Neuronal stem cell (in vitro differentiated cells): ENCODE data around the gene WDR86.
A peak's percentile ranks its signal among the peaks of the same experiment; 100 is the strongest.

Source experiments
- DNase-seq: peaks from one replicate; pipeline ENCODE4 v3.0.0-alpha.2; 2013; ENCODE audit warnings: low spot score
- H2AFZ ChIP-seq: one replicate; pipeline ENCODE4 v1.6.1; 2013; ENCODE audit warnings: mild to moderate bottlenecking, low read length, inconsistent platforms
- H2AK5ac ChIP-seq: 2 replicates; pipeline ENCODE4 v1.6.1; 2013; ENCODE audit warnings: low read depth, mild to moderate bottlenecking, inconsistent platforms, low read length, moderate library complexity, mixed read lengths
- H2BK120ac ChIP-seq: 2 replicates; pipeline ENCODE4 v1.6.1; 2013; ENCODE audit warnings: low read depth, mild to moderate bottlenecking, inconsistent platforms, low read length, moderate library complexity, mixed read lengths
- H2BK12ac ChIP-seq: one replicate; pipeline ENCODE4 v1.6.1; 2013; ENCODE audit warnings: low read length, inconsistent platforms
- H2BK15ac ChIP-seq: 2 replicates; pipeline ENCODE4 v1.6.1; 2013; ENCODE audit warnings: mild to moderate bottlenecking, low read length, inconsistent platforms, mixed read lengths
- H2BK5ac ChIP-seq: one replicate; pipeline ENCODE4 v1.6.1; 2013; ENCODE audit warnings: inconsistent platforms, mild to moderate bottlenecking, low read length, moderate library complexity
- H3K14ac ChIP-seq: one replicate; pipeline ENCODE4 v1.6.1; 2013; ENCODE audit warnings: low read length, inconsistent platforms
- H3K18ac ChIP-seq: 2 replicates; pipeline ENCODE4 v1.6.1; 2013; ENCODE audit warnings: low read length, inconsistent platforms
- H3K23ac ChIP-seq: 2 replicates; pipeline ENCODE4 v1.6.1; 2013; ENCODE audit warnings: low read depth, mild to moderate bottlenecking, mixed read lengths, low read length, inconsistent platforms; ENCODE audit not compliant: poor library complexity
- H3K27ac ChIP-seq: replicated peaks from 3 replicates; pipeline ENCODE4 v1.5.1; 2013; ENCODE audit warnings: low read length, inconsistent platforms
- H3K27me3 ChIP-seq, 3 experiments: 2 replicates each; pipeline ENCODE4 v1.6.1; 2013; ENCODE audit warnings: low read length in 3 of 3, mild to moderate bottlenecking in 2 of 3, inconsistent platforms in 1 of 3, low read depth in 1 of 3, mixed read lengths in 1 of 3, moderate library complexity in 1 of 3; ENCODE audit not compliant: control insufficient read depth in 3 of 3, insufficient read depth in 3 of 3
- H3K36me3 ChIP-seq, 2 donors: replicated peaks in 1 of 2; 2 replicates each; pipeline ENCODE4 v1.6.1; 2013; ENCODE audit warnings: low read length in 2 of 2; ENCODE audit not compliant: control insufficient read depth in 2 of 2, insufficient read depth in 2 of 2
- H3K4ac ChIP-seq: 2 replicates; pipeline ENCODE4 v1.6.1; 2013; ENCODE audit warnings: inconsistent platforms, mild to moderate bottlenecking, low read length, moderate library complexity
- H3K4me1 ChIP-seq, 2 donors: 1 replicate in 1 of 2; 2 replicates in 1 of 2; pipeline ENCODE4 v1.6.1; 2013; ENCODE audit warnings: low read length in 2 of 2, low read depth in 1 of 2; ENCODE audit not compliant: control insufficient read depth in 2 of 2, insufficient read depth in 1 of 2
- H3K4me2 ChIP-seq: one replicate; pipeline ENCODE4 v1.6.1; 2013; ENCODE audit warnings: mild to moderate bottlenecking, low read length, inconsistent platforms; ENCODE audit not compliant: insufficient read depth, poor library complexity, severe bottlenecking
- H3K4me3 ChIP-seq, 2 donors: 2 replicates each; pipeline ENCODE4 v1.5.1; 2013; ENCODE audit warnings: low read length in 2 of 2, mild to moderate bottlenecking in 2 of 2, inconsistent platforms in 1 of 2, moderate library complexity in 1 of 2
- H3K79me1 ChIP-seq: one replicate; pipeline ENCODE4 v1.6.1; 2013; ENCODE audit warnings: low read depth, mild to moderate bottlenecking, inconsistent platforms, low read length, moderate library complexity
- H3K9ac ChIP-seq: one replicate; pipeline ENCODE4 v1.6.1; 2013; ENCODE audit warnings: mild to moderate bottlenecking, low read depth, low read length, inconsistent platforms; ENCODE audit not compliant: poor library complexity
- H3K9me3 ChIP-seq, 2 donors: replicated peaks in 1 of 2; 2 replicates each; pipeline versions ENCODE3 to v1.6.1; 2013; ENCODE audit warnings: low read length in 2 of 2, mild to moderate bottlenecking in 2 of 2, inconsistent platforms in 1 of 2, low read depth in 1 of 2, mixed read lengths in 1 of 2, moderate library complexity in 1 of 2; ENCODE audit not compliant: control insufficient read depth in 2 of 2, insufficient read depth in 1 of 2
- H4K8ac ChIP-seq: one replicate; pipeline ENCODE4 v1.6.1; 2013; ENCODE audit warnings: low read depth, mild to moderate bottlenecking, inconsistent platforms, low read length, moderate library complexity
- H4K91ac ChIP-seq: one replicate; pipeline ENCODE4 v1.6.1; 2013; ENCODE audit warnings: low read length, low read depth, mild to moderate bottlenecking, inconsistent platforms; ENCODE audit not compliant: poor library complexity
- WGBS, 2 donors: extraction: QIAGEN DNeasy Blood & Tissue Kit; methylation state at CpG; one replicate each; pipeline ENCODE4 v1.1.7; 2013; ENCODE audit warnings: missing lambda C conversion rate in 2 of 2, mixed read lengths in 1 of 2; ENCODE audit not compliant: insufficient read length in 2 of 2, insufficient replicate concordance in 1 of 2; ENCODE audit errors: extremely low coverage in 2 of 2; 5-methylcytosine and 5-hydroxymethylcytosine counted together

Gene WDR86

DNA sequence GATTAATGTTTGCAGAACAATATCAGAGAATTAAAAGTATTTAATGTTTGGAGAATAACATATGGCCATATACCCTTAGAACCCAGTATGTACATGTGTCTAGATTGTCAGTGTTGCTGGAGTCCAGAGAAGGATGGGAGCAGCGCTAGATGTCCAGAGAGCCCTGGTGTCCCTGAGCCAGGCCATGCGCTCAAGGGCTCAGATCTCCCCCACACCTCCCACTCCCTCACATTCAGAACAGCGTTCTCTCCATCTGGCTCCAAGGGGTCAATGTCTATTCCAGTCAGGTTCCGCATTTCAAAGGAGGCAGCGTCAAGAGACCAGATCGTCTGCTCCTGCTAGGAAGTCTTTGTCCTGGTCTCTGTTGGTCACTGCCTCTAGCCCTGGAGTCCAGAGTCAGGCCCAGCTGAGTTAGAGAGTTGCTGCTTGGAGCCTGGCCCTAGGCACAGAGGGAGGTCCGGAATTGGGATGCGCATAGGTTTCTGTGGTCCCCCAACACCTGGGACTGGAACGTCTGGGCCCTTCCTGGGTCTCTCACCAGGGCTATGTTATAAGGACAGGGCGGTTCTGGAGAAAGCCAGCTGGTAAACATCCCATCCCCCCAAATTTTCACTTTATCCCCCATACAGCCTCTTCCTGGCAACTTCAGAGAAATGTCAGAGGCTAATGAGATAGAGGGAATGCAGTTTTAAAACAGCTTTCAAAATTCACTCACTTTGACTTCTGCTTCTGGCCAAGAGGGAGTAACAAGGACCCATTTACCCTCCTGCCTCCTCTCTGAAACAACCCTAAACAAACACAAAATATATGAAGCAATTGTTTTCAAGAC lies 6.5 kb upstream of the WDR86 start:
- H3K4me3 ChIP-seq, result peak overlapping the region in 1 of 2 donors; percentile 29
- peaks cover 2% of the 10 kb centered on the region in 2 donors for H3K9me3 ChIP-seq
- no CpG with 5 or more reads among the region's 10 CpGs for WGBS, 2 donors
- H4K91ac ChIP-seq, result no peak overlapping the region
- no peak overlapping the region for H2BK120ac ChIP-seq
- no peaks in the 10 kb centered on the region for H3K79me1 ChIP-seq
- H3K18ac ChIP-seq, result peak overlapping the region; percentile 72
- no peak overlapping the region for H2AK5ac ChIP-seq
- no peak overlapping the region for H4K8ac ChIP-seq
- no peaks in the 10 kb centered on the region for H3K36me3 ChIP-seq
- H3K4ac ChIP-seq, result no peak overlapping the region
- H2AFZ ChIP-seq, result peak overlapping the region; percentile 39
- peak overlapping the region; percentile 2 for H2BK15ac ChIP-seq
- H2BK12ac ChIP-seq, result peak overlapping the region; percentile 77
- H3K27me3 ChIP-seq, result peaks cover 0 to 5% (median 3%) of the 10 kb centered on the region in 3 experiments
- H3K23ac ChIP-seq, result no peak overlapping the region
- no peak overlapping the region for H3K14ac ChIP-seq
- no peak overlapping the region for H2BK5ac ChIP-seq
- no peak overlapping the region for H3K9ac ChIP-seq
- H3K4me2 ChIP-seq, result no peak overlapping the region
- no peak overlapping the region for H3K27ac ChIP-seq
- DNase-seq, result no peak
- H3K4me1 ChIP-seq, result peaks cover 4 to 5% of the 10 kb centered on the region in 2 donors

DNA sequence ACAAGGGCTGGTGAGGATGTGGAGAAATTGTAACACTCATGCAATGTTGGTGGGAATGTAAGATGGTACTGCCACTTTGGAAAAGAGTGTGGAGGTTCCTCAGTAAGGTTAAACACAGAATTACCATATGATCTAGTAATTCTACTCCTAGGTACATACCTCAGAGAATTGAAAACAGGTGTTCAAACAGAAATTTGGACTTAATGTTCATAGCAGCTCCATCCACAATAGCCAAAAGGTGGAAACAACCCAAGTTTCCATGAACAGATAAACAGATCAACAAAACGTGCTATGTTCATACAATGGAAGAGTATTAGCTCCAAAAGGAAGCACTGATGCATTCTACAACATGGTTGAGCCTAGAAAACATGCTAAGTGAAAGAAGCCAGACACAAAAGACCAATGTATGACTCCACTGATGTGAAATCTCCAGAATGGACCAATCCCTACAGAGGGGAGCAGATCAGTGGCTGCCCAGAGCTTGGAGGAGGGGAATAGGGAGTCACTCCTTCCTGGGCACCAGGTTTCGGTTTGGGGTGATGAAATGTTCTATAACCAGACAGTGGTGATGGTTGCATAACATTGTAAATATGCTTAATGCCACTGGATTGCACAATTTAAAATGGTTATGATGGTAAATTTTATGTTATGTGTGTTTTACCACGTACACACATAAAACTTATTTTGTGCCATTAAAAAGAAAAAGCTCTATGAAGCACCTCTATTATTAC lies 5.7 kb upstream of the WDR86 start:
- Histone ChIP-seq H3K18ac (no peak overlapping the region), H3K4me1 (peaks cover 4 to 12% of the 10 kb centered on the region in 2 donors), H3K79me1 (no peaks in the 10 kb centered on the region), H2BK5ac (no peak overlapping the region), H2BK15ac (no peak overlapping the region), H2AK5ac (no peak overlapping the region), H3K9me3 (peaks cover 2% of the 10 kb centered on the region in 2 donors), H4K8ac (no peak overlapping the region), H3K27me3 (peaks cover 0 to 5% (median 3%) of the 10 kb centered on the region in 3 experiments), H2AFZ (no peak overlapping the region), H3K27ac (no peak overlapping the region), H3K14ac (no peak overlapping the region), H3K4ac (no peak overlapping the region), H3K4me3 (no peak overlapping the region), H3K9ac (no peak overlapping the region), H3K36me3 (no peaks in the 10 kb centered on the region), H4K91ac (no peak overlapping the region), H2BK12ac (no peak overlapping the region), H2BK120ac (no peak overlapping the region), H3K4me2 (no peak overlapping the region), H3K23ac (no peak overlapping the region)
- DNase-seq, result no peak
- WGBS, 2 donors, result no CpG with 5 or more reads among the region's 3 CpGs

- no peak overlapping the region for H3K27ac ChIP-seq
- H2AK5ac ChIP-seq, result no peak overlapping the region
- peaks cover 0 to 8% (median 5%) of the 10 kb centered on the region in 3 experiments for H3K27me3 ChIP-seq
- H2BK5ac ChIP-seq, result no peak overlapping the region
- H3K4me2 ChIP-seq, result no peak overlapping the region
- H3K23ac ChIP-seq, result no peak overlapping the region
- H2AFZ ChIP-seq, result no peak overlapping the region
- H3K79me1 ChIP-seq, result peaks cover 4% of the 10 kb centered on the region
- DNase-seq, result no peak
- no peak overlapping the region for H3K4me3 ChIP-seq
- H3K4me1 ChIP-seq, result peaks cover 11 to 18% of the 10 kb centered on the region in 2 donors
- no peak overlapping the region for H3K4ac ChIP-seq
- H3K18ac ChIP-seq, result no peak overlapping the region
- H2BK12ac ChIP-seq, result no peak overlapping the region
- H3K36me3 ChIP-seq, result no peaks in the 10 kb centered on the region
- no CpG with 5 or more reads among the region's 4 CpGs for WGBS, 2 donors
- H4K91ac ChIP-seq, result no peak overlapping the region
- H2BK15ac ChIP-seq, result no peak overlapping the region
- no peak overlapping the region for H2BK120ac ChIP-seq
- no peak overlapping the region for H3K14ac ChIP-seq
- peaks cover 2% of the 10 kb centered on the region in 2 donors for H3K9me3 ChIP-seq
- H3K9ac ChIP-seq, result no peak overlapping the region
- H4K8ac ChIP-seq, result no peak overlapping the region
These were observed 3.4 kb upstream of the WDR86 start for GRCh38 chr7:151413241-151413640.

DNA sequence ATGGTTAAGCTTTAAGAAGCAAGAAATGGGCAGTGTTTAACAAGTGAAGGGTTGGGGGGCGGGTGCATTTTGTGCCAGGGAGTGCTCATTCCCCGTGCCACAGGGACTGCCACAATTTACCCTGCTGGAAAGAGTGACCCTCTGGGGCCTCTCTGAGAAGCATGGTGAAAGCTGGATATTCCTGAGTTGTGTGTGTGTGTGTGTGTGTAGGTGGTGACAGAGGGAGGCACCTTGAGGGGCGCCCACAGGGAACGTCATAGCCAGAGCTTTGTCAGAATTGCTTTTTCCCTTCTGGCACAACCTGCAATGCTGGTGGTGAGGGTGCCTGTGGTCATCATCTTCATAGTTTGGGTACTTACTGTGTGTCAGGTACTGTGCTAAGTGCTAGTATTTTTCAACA lies 2.5 kb upstream of the WDR86 start:
- no peak overlapping the region for H3K9ac ChIP-seq
- no CpG with 5 or more reads among the region's 4 CpGs for WGBS, 2 donors

More for the DNA sequence above, 2.5 kb upstream of the WDR86 start:
- Histone ChIP-seq H3K27ac (no peak overlapping the region), H2BK12ac (no peak overlapping the region), H2BK120ac (no peak overlapping the region), H3K36me3 (peaks cover 0 to 4% of the 10 kb centered on the region in 2 donors), H2BK15ac (no peak overlapping the region), H3K18ac (no peak overlapping the region), H3K23ac (peak overlapping the region; percentile 9), H3K4me1 (peaks cover 11 to 18% of the 10 kb centered on the region in 2 donors), H3K4ac (no peak overlapping the region), H4K91ac (no peak overlapping the region), H2BK5ac (no peak overlapping the region), H3K4me2 (no peak overlapping the region), H2AK5ac (peak overlapping the region; percentile 49), H3K79me1 (peaks cover 4% of the 10 kb centered on the region), H3K14ac (no peak overlapping the region), H3K4me3 (no peak overlapping the region), H2AFZ (no peak overlapping the region), H3K9me3 (peaks cover 2% of the 10 kb centered on the region in 2 donors), H3K27me3 (peaks cover 0 to 8% (median 5%) of the 10 kb centered on the region in 3 experiments), H4K8ac (no peak overlapping the region)
- DNase-seq, result no peak
